NOMO-1 treated with dmso at 0.1 percent for 144 hours (cell line): ENCODE results near the gene SAMD4B.
"Not testable (repeated sequence)": the region's sequence is repeated elsewhere in the genome, so short reads cannot be mapped to it uniquely, and the experiment has no call there.

Experiments
- DNase-seq: peaks from one replicate; lab custom pipeline; 2025; ENCODE audit not compliant: unreplicated experiment; lab: John Stamatoyannopoulos, UW

Gene SAMD4B

DNA sequence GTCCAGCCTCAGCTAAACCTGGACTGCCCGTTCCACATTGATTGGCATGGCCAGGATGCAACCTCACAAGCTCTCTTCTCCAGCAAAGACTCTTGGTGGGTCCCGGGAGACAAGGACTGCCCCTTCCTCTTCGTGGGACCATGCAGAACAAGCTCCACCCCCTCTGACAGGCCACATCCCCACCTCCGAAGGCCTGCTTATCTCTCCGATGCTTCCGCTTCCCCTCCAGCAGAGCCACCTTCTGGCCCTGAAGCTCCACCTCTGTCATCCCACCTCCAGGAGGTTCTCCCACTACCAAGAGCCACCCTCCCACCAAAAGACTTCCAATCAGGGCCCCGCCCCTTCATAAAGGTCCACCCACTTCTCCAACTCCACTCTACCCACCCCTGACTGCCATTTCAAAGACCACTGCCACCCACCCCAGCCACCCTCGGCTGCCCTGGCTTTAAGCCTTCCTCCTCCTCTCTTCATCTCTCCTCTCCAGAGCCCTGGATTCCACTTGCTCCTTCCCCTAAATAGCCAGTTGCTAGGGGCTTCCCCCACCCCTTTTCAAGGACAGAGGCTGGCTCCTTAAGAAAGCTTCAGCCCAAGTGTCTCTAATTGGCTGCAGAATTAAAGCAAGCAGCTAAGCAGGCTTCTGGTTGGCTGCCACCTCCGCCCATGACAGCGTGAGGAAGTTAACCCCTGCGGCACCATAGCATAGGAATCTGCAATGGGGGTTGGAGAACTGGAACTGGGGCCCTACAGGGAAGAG, 31.5 kb upstream of the SAMD4B start:
- no peak for DNase-seq

- no peak for DNase-seq
These were observed 28.0 kb upstream of the SAMD4B start for GRCh38 chr19:39314016-39314728.

GRCh38 chr19:39315933-39316332, 26.3 kb upstream of the SAMD4B start:
- DNase-seq = no peak

DNA sequence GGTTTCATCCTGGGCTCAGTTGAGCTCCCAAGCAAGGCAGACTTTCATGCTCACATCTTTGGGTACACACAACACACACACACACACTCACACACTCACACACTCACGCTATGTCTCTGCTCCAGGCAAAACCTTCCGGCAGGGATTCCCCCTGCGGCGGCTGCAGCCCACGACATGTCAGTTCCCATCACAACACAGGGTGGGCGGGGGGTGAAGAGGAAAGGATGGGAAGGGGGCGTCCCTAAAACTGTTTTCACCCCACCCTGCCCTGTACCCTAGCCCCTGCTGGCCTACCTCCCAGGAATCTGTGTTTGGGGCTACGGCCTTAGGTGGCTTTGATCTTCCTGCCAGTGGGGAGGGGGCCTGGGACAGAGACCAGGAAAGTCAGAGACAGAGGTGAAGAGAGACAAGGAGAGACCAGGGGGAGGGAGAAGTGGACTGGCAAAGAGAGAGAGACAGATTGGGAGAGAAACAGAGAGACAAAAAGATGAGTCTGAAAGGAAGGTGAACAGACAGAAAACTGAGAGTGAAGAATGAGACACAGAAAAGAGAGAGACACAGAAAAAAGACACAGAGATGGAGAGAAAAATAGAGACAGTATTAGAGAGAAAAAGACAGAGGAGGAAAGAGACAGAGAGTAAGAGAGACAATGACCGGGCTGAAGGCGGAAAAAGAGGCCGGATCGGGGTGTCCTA, 25.4 kb upstream of the SAMD4B start:
- DNase-seq = no peak

DNA sequence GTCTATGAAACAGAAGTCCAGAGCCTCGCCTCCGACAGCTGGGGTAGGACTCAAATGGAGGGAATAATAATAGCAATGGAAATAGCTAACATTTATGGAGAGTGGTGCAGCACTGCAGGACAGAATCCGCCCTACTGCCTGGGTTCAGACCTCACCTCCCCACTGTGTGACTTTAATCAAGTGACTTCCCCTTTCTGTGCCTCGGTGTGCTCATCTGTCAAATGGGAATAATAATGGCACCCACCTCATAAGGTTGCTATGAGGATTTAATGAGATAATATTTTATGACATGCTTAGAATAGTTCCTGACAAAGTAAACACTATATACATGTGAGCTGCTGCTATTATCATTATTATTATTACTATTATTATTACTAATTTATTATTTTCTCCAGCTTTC, 24.7 kb upstream of the SAMD4B start:
- no peak for DNase-seq

DNA sequence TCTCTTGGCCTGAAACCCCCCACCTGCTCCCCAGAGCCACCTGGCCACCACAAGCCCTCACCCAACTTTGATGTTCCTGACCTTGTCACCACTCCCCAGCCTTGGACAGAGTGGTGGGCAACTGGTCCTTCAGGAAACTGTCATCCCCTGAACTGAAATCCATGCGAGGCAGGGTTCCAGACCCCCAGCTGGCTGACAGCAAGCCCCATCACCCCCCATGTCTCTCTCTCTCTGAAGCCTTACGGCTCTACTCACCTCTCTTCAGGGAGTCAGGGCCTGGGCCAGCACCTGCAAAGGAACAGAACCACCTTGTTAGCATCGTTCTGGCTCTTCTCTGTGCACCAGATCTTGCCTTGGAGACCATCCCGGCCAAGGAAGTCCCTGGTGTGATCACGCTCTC, 24.1 kb upstream of the SAMD4B start:
- DNase-seq = no peak

DNA sequence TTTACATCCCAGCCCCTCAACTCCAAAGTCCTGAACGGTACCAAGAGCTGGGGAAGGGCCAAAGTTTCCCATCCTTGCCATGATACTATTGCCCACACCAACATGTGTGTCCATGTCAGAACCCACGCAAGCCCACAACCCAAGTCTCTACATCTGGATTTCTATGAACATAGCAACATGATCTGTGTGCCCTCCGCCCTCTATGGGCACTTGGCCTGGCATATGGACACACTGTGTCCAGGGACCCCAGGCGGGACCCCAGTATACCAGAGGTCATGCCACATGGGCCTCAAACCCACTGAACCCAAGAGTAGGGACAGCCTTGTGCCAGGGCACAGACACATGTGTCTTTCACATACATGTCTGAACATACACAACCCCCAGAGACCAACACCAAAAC, 23.5 kb upstream of the SAMD4B start:
- DNase-seq = no peak

DNA sequence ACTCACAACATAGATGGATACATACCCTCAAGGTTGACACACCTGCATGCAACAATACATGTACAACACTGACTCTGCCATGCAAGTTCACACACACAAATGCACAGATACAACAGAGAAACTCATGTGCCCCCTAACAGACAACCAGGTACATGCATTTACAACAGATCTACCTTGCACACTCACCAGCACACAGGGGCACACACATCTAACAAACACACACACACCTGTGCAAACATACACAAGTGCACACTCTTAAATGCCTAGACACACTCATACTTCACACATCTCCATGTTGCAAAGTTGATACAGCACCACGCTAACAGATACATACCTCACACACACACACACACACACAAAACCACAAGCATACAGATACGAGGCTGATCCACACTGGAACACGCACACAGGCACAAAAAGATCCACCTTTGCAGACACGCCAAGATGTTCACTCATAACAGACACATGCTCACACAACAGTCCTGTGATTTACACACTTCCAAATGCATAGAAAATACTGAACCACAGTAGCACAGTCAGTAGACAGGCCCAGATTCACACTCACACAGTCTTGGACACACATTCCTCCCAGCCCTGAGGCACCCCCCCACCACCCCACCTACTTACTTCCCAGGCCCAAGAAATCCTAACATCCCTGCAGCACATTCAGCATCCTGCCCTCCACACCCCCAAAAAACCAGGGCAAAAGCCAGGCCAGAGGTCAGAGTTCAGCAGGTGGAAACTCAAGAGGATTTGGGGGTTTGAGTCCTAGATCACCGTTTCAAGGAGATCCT, 22.9 kb upstream of the SAMD4B start:
- no peak for DNase-seq

- DNase-seq = no peak
These were observed 22.4 kb upstream of the SAMD4B start for GRCh38 chr19:39319892-39320248.

DNA sequence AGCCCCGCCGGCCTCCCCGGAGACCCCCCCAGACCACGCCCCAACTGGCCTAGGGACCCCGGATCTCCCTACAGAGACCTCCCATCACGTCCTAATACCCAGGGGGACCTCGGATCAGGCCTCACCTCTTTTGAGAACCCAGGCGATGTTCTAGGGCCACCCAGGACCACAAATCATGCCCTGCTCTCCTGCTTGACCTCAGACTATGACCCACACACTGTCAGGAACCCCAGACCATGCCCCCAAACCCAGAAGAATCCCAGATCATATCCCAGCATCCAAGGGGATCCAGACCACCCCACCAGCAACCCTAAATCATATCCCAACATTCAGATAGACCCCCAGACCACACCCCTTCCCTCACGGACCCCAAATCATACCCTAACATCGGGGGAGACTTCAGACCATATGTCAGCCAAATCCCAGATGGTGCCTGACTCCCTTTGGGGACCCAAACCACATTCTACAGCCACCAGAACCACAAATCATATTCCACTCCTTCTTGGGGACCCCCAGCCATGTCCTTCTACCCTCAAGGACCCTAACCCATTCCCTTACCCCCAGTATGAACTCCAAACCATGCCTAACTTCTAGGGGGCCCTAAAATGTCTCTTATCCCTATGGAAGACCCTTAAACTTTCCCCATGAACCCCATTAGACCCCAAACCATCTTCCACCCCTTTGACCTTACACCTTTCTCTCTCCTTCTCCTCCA, 20.9 kb upstream of the SAMD4B start:
- DNase-seq = no peak

- DNase-seq = no peak
These were observed 20.4 kb upstream of the SAMD4B start for GRCh38 chr19:39321832-39322176.

- DNase-seq = no peak
These were observed 17.9 kb upstream of the SAMD4B start for GRCh38 chr19:39324242-39324842.

- no peak for DNase-seq
These were observed 16.2 kb upstream of the SAMD4B start for GRCh38 chr19:39325778-39326665.

DNA sequence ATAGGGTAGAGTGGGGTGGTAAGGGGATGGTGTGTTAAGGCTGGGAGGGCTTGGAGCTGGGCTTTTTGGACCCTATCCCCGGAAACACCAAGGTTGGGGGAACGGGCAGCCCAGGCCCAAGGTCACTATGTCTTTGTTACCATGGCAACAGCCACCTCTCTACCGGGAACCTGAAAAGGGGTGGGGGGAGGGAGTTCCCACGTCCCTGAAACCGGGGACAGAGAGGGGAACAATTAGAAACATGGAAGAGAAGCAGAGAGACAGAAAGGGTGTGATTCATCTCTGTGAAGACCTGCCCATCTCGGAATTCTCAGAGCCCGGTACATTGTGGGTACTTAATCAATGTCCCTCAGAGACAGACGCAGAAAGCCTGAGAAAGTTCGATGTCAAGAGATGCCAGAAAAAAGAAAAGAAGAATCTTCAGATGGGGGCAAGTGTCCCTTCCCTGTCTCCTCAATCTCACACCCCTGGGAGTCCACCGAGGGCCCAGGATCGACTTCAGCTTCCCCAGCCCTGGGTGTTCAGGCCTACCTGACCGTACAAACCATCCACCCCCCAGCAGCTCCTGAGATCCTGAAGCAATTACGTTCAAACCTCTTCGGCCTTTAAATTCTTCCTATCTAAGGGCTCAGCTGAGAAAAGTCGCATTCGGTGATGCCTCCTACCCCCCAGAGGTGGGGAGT, 14.7 kb upstream of the SAMD4B start:
- no peak for DNase-seq

- no peak for DNase-seq
These were observed 14.0 kb upstream of the SAMD4B start for GRCh38 chr19:39328046-39328705.

DNA sequence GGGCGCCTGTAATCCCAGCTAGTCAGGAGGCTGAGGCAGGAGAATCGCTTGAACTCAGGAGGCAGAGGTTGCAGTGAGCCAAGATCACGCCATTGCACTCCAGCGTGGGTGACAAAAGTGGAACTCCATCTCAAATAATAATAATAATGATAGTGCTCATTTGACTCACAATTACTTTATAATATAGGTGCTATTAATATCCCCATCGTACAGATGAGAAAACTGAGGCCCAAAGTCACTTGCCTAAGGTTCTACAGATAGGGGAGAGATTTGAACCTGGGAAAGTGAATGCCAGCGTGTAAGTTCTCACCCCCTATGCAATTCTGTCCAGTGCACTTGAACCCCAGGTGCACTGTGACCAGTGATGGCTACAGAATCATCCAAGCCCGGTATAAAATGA, 12.3 kb upstream of the SAMD4B start:
- DNase-seq = no peak

DNA sequence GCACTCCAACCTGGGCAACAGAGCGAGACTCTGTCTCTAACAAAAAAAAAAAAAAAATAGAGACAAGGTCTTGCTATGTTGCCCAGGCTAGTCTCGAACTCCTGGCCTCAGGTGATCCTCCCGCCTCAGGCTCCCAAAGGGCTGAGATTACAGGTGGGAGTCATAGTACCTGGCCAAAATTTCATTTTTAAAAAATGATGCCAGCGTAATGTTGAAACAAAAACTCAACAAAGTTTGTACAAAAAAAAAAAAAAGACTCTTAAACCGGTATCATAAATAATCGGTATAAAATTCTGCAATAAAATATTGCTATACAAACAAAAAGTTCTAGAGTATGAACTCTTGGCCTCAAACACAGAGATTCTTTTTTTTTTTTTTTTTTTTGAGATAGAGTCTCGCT, 9.9 kb upstream of the SAMD4B start:
- DNase-seq = no peak

GRCh38 chr19:39332738-39333137, 9.5 kb upstream of the SAMD4B start:
- DNase-seq = not testable (repeated sequence)
